ENCODE measurements around the gene ZBTB5.
"Not testable (repeated sequence)": the region's sequence is repeated elsewhere in the genome, so short reads cannot be mapped to it uniquely, and the experiment has no call there.

The ZBTB5 gene

DNA sequence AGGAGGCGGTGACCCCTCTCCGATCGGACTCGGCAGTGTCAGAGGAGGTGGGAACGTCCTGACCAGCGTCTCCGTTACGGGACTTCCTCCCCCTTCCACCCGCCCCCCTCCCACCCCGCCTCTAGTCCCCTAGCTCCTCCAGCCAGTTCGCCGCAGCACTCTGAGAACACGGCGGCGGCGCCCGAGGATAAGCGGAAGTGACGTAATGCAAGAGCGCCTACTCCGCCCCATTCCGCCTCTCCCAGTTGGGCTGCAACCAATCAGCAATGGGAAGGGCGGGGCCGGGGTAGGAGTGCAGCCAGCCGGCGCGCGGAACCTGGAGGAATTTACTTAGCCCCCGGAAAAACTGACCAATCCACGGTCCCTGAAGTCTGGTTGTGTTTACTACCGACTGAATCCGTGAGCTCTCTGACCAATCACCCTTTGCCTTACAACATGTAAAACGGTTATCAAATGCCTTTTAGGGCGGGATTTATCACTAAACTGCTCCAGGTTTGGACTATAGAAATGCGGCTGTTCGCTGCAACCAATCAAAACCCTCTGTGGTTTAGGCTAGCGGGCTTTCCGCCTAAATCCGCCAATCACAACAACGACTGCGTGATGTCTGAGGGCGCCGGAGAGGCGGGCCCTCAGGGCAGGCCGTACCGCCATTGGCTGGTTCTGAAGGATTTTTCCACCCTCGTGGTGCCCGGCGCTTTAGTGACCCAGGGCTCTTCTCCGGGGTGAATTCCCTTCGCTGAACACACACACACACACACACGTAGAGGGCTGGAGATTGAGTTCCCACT, at the start of gene ZBTB5:
TSS of gene ZBTB5 (minus strand) at position 202 of the 788 bp plus-strand sequence. CDS start 22,899 bp downstream, outside the sequence.
- DNase-seq (ENCODE audit: extremely low read depth, low read depth): peak; percentile 100
- no peak for TF ChIP-seq CTCF (IDR thresholded peaks at IDR 0.05; ENCODE audit: low read depth, low read length)

- TF ChIP-seq CTCF (IDR thresholded peaks at IDR 0.05; ENCODE audit: low read depth, low read length): no peak
- no peak for DNase-seq (ENCODE audit: extremely low read depth, low read depth)
Measured at GRCh38 chr9:37514999-37515398, 49.7 kb upstream of the ZBTB5 start.

DNA sequence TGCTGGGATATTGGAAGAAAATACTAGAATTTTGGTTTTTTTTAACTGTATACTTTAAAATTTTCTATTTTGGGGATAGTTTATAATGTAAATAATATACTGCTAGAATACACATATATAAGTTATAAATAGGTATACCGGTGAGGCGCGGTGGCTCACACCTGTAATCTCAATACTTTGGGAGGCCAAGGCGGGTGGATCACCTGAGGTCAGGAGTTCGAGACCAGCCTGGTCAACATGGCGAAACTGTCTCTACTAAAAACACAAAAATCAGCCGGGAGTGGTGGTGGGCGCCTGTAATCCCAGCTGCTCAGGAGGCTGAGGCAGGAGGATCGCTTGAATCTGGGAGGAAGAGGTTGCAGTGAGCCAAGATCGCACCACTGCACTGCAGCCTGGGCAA, 49.2 kb upstream of the ZBTB5 start:
- DNase-seq (ENCODE audit: extremely low read depth, low read depth): not testable (repeated sequence)

DNA sequence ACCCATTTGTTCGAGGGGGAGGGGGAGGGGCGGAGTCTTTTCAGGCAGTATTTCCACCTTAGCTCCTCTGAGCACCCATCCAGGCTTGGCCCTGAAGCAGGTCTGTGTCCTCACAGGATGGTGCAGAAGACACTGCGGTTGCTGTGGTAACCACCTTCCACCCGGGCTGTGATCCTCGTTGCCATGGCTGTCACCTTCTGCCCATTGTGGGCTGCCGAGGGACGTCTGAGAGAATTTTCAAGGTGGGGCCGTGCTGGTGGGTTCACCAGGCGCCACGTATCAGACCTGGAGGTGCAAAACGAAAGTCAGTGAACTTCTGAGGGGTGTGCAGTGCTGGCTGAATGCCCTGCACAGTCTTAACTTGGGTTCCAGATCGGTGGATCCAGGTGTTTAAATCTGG, 47.2 kb upstream of the ZBTB5 start:
- no peak for TF ChIP-seq CTCF (IDR thresholded peaks at IDR 0.05; ENCODE audit: low read depth, low read length)
- DNase-seq (ENCODE audit: extremely low read depth, low read depth): no peak

- DNase-seq (ENCODE audit: extremely low read depth, low read depth): no peak
- no peak for TF ChIP-seq CTCF (IDR thresholded peaks at IDR 0.05; ENCODE audit: low read depth, low read length)
Measured at GRCh38 chr9:37511016-37512010, 46.1 kb upstream of the ZBTB5 start.

GRCh38 chr9:37510053-37510452, 44.8 kb upstream of the ZBTB5 start:
- not testable (repeated sequence) for DNase-seq (ENCODE audit: extremely low read depth, low read depth)

GRCh38 chr9:37509536-37509935, 44.3 kb upstream of the ZBTB5 start:
- DNase-seq (ENCODE audit: extremely low read depth, low read depth): no peak
- TF ChIP-seq CTCF (IDR thresholded peaks at IDR 0.05; ENCODE audit: low read depth, low read length): no peak

GRCh38 chr9:37508834-37509206, 43.6 kb upstream of the ZBTB5 start:
- no peak for DNase-seq (ENCODE audit: extremely low read depth, low read depth)
- no peak for TF ChIP-seq CTCF (IDR thresholded peaks at IDR 0.05; ENCODE audit: low read depth, low read length)
